Measurements from ENCODE around the gene EYA3. TPM values are rescaled to one million over a fixed set of nuclear protein-coding genes. Genes with fewer than 3 reads are reported as not detected.

Gene EYA3
- total RNA-seq, 4 donors from 2014 or later = 8.2 to 11.9 (median 8.7) TPM

- H3K9me3 ChIP-seq = no peaks in the 10 kb centered on the region
- WGBS = 90% methylated on average over 5 of the region's 5 CpGs
- H3K36me3 ChIP-seq = peaks cover 0 to 7% (median 4%) of the 10 kb centered on the region in 4 donors
- H3K27ac ChIP-seq (replicated peaks in 1 of 4) = no peak overlapping the region
- H3K4me3 ChIP-seq = no peak overlapping the region
- TF ChIP-seq POLR2A (IDR thresholded peaks at IDR 0.05; ENCODE audit: low read depth) (no peak), CTCF (IDR thresholded peaks at IDR 0.05) (no peak), EP300 (IDR thresholded peaks at IDR 0.05) (no peak), POLR2AphosphoS5 (IDR thresholded peaks at IDR 0.05) (no peak)
- intact Hi-C loops (cut with DNase I) = no loop called here
- no peak for DNase-seq (ENCODE audit: extremely low spot score)
- H3K27me3 ChIP-seq = no peaks in the 10 kb centered on the region
- peaks cover 14 to 31% (median 29%) of the 10 kb centered on the region in 4 donors for H3K4me1 ChIP-seq
Observed at GRCh38 chr1:28085129-28085528, 3.3 kb downstream of the EYA3 start.

DNA sequence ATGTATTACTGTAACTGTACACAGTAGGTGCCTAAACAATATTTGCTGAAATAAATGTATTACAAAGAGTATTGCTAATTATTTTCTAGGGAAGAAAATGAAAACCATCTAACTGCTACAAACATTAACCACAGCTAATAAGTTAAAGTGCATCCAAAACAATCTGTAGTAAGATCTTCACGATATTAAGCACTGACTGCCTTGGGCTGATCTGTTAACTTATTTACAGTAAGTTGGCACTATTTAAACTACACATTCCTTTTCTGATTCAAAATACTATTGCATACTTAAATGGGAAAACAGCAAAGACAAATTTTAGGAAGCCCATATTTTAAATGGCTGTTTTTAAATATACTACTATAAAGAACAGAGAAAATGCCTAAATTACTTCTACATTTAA is 4.5 kb downstream of the EYA3 start:
- Histone ChIP-seq H3K4me1 (peaks cover 20 to 32% (median 30%) of the 10 kb centered on the region in 4 donors), H3K9me3 (no peaks in the 10 kb centered on the region), H3K36me3 (peaks cover 0 to 18% (median 8%) of the 10 kb centered on the region in 4 donors), H3K27me3 (no peaks in the 10 kb centered on the region), H3K27ac (replicated peaks in 1 of 4) (no peak overlapping the region), H3K4me3 (no peak overlapping the region)
- no peak for TF ChIP-seq POLR2A (IDR thresholded peaks at IDR 0.05; ENCODE audit: low read depth)
- TF ChIP-seq EP300 (IDR thresholded peaks at IDR 0.05) = no peak
- TF ChIP-seq CTCF (IDR thresholded peaks at IDR 0.05) = no peak
- no peak for TF ChIP-seq POLR2AphosphoS5 (IDR thresholded peaks at IDR 0.05)
- no peak for DNase-seq (ENCODE audit: extremely low spot score)
- 59% methylated on average over 1 of the region's 1 CpG for WGBS
- intact Hi-C loops (cut with DNase I) = no loop called here

DNA sequence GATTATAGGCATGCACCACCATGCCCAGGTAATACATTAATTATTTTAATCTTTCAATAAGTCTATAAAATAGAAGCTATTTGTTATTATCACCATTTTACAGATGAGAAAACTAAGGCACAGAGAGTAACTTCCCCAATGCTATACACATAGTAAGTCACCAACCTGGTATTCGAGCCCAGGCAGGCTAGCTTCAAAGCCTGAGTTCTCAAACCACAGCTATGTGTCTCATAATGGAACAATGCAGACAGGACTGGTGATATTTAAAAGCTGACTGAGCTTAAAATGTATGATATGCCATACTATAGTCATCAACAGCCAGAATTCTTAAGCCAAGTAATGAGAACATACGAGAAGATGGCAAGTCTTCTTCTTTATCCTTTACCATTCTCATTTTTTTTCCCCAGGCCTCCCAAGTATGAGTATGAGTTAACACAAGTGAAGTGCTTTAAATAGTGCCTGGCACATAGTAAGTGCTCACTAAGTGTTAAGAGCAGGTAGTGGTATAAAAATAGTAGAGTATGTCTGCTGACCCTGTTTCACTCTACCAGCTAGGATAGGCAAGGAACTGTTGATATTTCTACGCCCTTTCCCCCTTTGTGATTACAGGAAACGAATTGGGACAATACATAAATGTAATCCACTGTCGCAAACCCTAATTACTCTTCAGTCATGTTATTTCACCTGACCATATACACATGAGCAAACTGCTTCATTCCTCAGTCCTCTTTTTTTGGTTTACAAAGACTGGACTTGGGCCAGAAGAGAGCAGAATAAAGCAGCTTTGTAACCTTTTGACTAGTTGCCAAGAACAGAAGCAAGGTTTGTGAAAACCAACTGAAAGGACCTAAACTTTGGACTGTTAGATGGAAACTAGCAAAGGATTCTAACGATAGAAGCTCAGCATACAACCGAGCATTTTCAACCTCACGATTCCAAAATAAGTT is 9.5 kb downstream of the EYA3 start:
- peaks cover 0 to 18% (median 8%) of the 10 kb centered on the region in 4 donors for H3K36me3 ChIP-seq
- WGBS = 67% methylated on average over 8 of the region's 8 CpGs
- no peaks in the 10 kb centered on the region for H3K9me3 ChIP-seq
- peaks cover 21 to 33% (median 26%) of the 10 kb centered on the region in 4 donors for H3K4me1 ChIP-seq
- H3K27me3 ChIP-seq = no peaks in the 10 kb centered on the region
- no peak overlapping the region for H3K4me3 ChIP-seq
- intact Hi-C loops (cut with DNase I) = no loop called here
- no peak for DNase-seq (ENCODE audit: extremely low spot score)
- no peak overlapping the region for H3K27ac ChIP-seq (replicated peaks in 1 of 4)
- TF ChIP-seq POLR2A (IDR thresholded peaks at IDR 0.05; ENCODE audit: low read depth) (no peak), EP300 (IDR thresholded peaks at IDR 0.05) (no peak), POLR2AphosphoS5 (IDR thresholded peaks at IDR 0.05) (no peak), CTCF (IDR thresholded peaks at IDR 0.05) (no peak)

- Histone ChIP-seq H3K4me1 (peaks cover 21 to 33% (median 28%) of the 10 kb centered on the region in 4 donors), H3K36me3 (peaks cover 0 to 18% (median 8%) of the 10 kb centered on the region in 4 donors), H3K27me3 (no peaks in the 10 kb centered on the region), H3K4me3 (no peak overlapping the region), H3K9me3 (no peaks in the 10 kb centered on the region), H3K27ac (replicated peaks in 1 of 4) (no peak overlapping the region)
- no peak for TF ChIP-seq POLR2AphosphoS5 (IDR thresholded peaks at IDR 0.05)
- no peak for TF ChIP-seq CTCF (IDR thresholded peaks at IDR 0.05)
- TF ChIP-seq POLR2A (IDR thresholded peaks at IDR 0.05; ENCODE audit: low read depth) = no peak
- TF ChIP-seq EP300 (IDR thresholded peaks at IDR 0.05) = no peak
- no peak for DNase-seq (ENCODE audit: extremely low spot score)
- 84% methylated on average over 4 of the region's 4 CpGs for WGBS
- intact Hi-C loops (cut with DNase I) = no loop called here
Observed at GRCh38 chr1:28078262-28078661, 10.1 kb downstream of the EYA3 start.
